Left ventricle myocardium inferior (tissue), 1 donor: ENCODE measurements around the gene PBX3. TPM values are rescaled to one million over a fixed set of nuclear protein-coding genes. Genes with fewer than 3 reads are reported as not detected.

Experiments used
- DNase-seq: peaks from one replicate; pipeline ENCODE4 v3.0.0-alpha.2; 2020
- H3K27ac ChIP-seq: fragments of 200-600 bp; replicated peaks from 2 replicates; pipeline ENCODE4 v1.8.0; 2021
- H3K27me3 ChIP-seq: fragments of 200-600 bp; 2 replicates; pipeline ENCODE4 v1.8.0; 2021; ENCODE audit warnings: low read depth
- H3K36me3 ChIP-seq: fragments of 200-600 bp; 2 replicates; pipeline ENCODE4 v1.8.0; 2021
- H3K4me1 ChIP-seq: fragments of 200-600 bp; 2 replicates; pipeline ENCODE4 v1.8.0; 2021
- H3K4me3 ChIP-seq: fragments of 200-600 bp; 2 replicates; pipeline ENCODE4 v1.8.0; 2021; ENCODE audit warnings: mild to moderate bottlenecking, moderate library complexity
- H3K9me3 ChIP-seq: fragments of 200-600 bp; replicated peaks from 2 replicates; pipeline ENCODE4 v1.8.0; 2021
- intact Hi-C: fragments of 100-400 bp; cut with micrococcal nuclease; formaldehyde crosslinking; loops from one replicate; pipeline ENCODE4 v1.11.0; 2022
- total RNA-seq: library from RNA; stranded (reverse); fragmentation: NEBNext Ultra II Directional; extraction: Animal tissue kit (Norgen Biotek cat#: 25700); gene quantifications from one replicate; pipeline ENCODE4 v1.2.1, GENCODE V29; 2021
- TF ChIP-seq, protein P1 (sequence below): fragments of 200-600 bp; IDR thresholded peaks from 2 replicates; pipeline ENCODE4 v1.8.0; 2021; ENCODE audit warnings: antibody characterized with exemption, mild to moderate bottlenecking, borderline replicate concordance
- donor health status: DM: no; HTN: yes; CAD: no; lungs with severe emphysema.

Gene PBX3
- total RNA-seq, 1 donor from 2014 or later: 44.2 TPM

GRCh38 chr9:125881042-125881441, 133.9 kb downstream of the PBX3 start:
- no peaks in the 10 kb centered on the region for H3K36me3 ChIP-seq
- intact Hi-C loops: no loop called here
- H3K27ac ChIP-seq: no peak overlapping the region
- no peak for DNase-seq
- no peaks in the 10 kb centered on the region for H3K9me3 ChIP-seq
- peaks cover 33% of the 10 kb centered on the region for H3K4me1 ChIP-seq
- TF ChIP-seq, protein P1, sequence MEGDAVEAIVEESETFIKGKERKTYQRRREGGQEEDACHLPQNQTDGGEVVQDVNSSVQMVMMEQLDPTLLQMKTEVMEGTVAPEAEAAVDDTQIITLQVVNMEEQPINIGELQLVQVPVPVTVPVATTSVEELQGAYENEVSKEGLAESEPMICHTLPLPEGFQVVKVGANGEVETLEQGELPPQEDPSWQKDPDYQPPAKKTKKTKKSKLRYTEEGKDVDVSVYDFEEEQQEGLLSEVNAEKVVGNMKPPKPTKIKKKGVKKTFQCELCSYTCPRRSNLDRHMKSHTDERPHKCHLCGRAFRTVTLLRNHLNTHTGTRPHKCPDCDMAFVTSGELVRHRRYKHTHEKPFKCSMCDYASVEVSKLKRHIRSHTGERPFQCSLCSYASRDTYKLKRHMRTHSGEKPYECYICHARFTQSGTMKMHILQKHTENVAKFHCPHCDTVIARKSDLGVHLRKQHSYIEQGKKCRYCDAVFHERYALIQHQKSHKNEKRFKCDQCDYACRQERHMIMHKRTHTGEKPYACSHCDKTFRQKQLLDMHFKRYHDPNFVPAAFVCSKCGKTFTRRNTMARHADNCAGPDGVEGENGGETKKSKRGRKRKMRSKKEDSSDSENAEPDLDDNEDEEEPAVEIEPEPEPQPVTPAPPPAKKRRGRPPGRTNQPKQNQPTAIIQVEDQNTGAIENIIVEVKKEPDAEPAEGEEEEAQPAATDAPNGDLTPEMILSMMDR: no peak
- no peak overlapping the region for H3K4me3 ChIP-seq
- H3K27me3 ChIP-seq: no peaks in the 10 kb centered on the region

DNA sequence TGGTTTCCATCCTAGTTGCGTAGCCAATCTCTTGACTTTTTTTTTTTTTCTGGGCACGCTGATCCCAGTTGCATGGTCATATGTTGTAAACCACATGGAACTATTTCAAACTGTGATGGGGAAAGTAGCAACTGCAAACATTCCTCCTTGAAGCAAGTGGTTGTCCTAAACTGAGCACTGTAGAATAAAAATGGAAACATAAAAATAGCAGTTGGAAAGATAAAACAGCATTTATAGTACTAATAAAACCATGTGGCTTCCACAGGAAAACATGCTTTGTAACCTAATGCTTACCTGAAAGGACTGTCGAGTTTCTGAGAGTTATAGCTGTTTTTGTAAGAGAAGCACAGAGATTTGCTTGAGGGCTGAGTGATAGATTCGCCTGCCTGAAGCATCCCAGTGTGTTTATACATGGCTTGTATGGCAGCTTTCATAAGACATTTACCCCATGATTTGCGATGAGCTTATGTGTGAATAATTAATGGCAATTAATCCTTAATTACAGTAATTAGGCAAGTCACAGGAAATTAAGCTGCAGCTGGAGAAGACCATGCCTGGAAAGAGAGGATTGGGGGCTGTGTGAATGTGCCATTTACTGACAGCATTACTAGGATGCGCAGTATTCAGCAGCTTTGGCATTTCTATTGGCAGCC, 136.5 kb downstream of the PBX3 start:
- Histone ChIP-seq H3K27me3 (no peaks in the 10 kb centered on the region), H3K9me3 (no peaks in the 10 kb centered on the region), H3K4me3 (no peak overlapping the region), H3K36me3 (no peaks in the 10 kb centered on the region), H3K4me1 (peaks cover 59% of the 10 kb centered on the region), H3K27ac (peak overlapping the region; percentile 20)
- no peak for DNase-seq
- TF ChIP-seq, protein P1: no peak
- intact Hi-C loops: no loop called here

DNA sequence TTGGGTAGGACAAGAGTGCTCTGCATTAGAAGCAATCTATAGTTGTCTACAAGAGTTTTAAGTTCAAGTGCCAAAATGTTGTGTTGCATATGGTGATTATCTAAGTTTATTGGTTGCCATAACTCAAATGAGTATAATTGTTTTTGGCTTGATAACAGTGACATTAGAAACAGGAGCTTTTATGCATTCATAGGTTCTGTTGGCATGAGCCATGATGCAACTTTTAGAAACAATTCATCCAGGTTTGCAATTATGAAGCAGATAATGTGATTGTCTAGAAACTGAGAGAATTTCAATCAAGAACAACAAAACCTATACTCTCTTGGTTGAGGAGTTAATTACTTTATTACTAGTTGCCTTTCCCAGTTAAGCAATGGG, 137.0 kb downstream of the PBX3 start:
- H3K4me1 ChIP-seq: peaks cover 64% of the 10 kb centered on the region
- no peaks in the 10 kb centered on the region for H3K27me3 ChIP-seq
- TF ChIP-seq, protein P1: no peak
- intact Hi-C loops: no loop called here
- H3K9me3 ChIP-seq: no peaks in the 10 kb centered on the region
- no peaks in the 10 kb centered on the region for H3K36me3 ChIP-seq
- peak overlapping the region; percentile 20 for H3K27ac ChIP-seq
- H3K4me3 ChIP-seq: no peak overlapping the region
- no peak for DNase-seq

- no peaks in the 10 kb centered on the region for H3K27me3 ChIP-seq
- TF ChIP-seq, protein P1: no peak
- peaks cover 68% of the 10 kb centered on the region for H3K4me1 ChIP-seq
- H3K27ac ChIP-seq: no peak overlapping the region
- no peaks in the 10 kb centered on the region for H3K9me3 ChIP-seq
- no peak for DNase-seq
- intact Hi-C loops: no loop called here
- no peaks in the 10 kb centered on the region for H3K36me3 ChIP-seq
- no peak overlapping the region for H3K4me3 ChIP-seq
Observed at GRCh38 chr9:125885405-125886034, 138.3 kb downstream of the PBX3 start.

DNA sequence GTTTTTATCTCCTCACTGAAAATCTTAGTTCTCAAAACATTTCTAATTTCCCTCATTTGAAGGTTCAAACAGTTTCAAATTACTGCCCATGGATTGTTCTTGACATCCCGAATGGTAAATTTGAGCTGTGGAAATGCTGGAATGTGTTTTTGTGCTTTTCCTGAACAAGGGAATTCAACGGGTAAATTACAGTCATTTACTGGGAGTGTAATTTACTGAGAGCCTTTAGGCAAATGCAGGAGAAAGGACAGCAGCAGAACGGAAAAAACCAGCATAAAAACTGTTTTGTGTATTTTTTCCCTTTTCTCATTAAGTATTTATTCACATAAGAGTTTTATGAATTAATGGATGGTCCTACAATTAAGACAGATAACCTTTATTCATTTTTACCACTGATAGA, 139.2 kb downstream of the PBX3 start:
- no peak for DNase-seq
- Histone ChIP-seq H3K4me1 (peaks cover 68% of the 10 kb centered on the region), H3K36me3 (no peaks in the 10 kb centered on the region), H3K4me3 (no peak overlapping the region), H3K27me3 (no peaks in the 10 kb centered on the region), H3K27ac (peak overlapping the region; percentile 14), H3K9me3 (no peaks in the 10 kb centered on the region)
- TF ChIP-seq, protein P1: no peak
- intact Hi-C loops: no loop called here
